Gastroesophageal sphincter (tissue), 4 donors: ENCODE results near the gene EXOC4. TPM values are rescaled to one million over a fixed set of nuclear protein-coding genes. Genes with fewer than 3 reads are reported as not detected.
"Not testable (repeated sequence)": the region's sequence is repeated elsewhere in the genome, so short reads cannot be mapped to it uniquely, and the experiment has no call there.

Experiments used
- ATAC-seq: fragments of 150-250 bp; one replicate; pipeline ENCODE4 v1.9.1; 2016; ENCODE audit warnings: mild to moderate bottlenecking, moderate library complexity
- H3K27ac ChIP-seq, 4 donors: fragments of 200-600 bp; sonication (generic) in 3 of 4; 1 replicate in 3 of 4; 2 replicates in 1 of 4; pipeline ENCODE4 v1.5.1; 2016 to 2019
- H3K27me3 ChIP-seq: fragments of 200-600 bp; sonication (generic); one replicate; pipeline ENCODE4 v1.5.1; 2019
- H3K36me3 ChIP-seq, 2 donors: fragments of 200-600 bp; sonication (generic); one replicate each; pipeline ENCODE4 v1.5.1; 2019; ENCODE audit warnings: control low read depth in 1 of 2
- H3K4me1 ChIP-seq, 3 donors: fragments of 200-600 bp; sonication (generic); 1 replicate in 2 of 3; 2 replicates in 1 of 3; pipeline ENCODE4 v1.5.1; 2016 to 2019; ENCODE audit warnings: control low read depth in 2 of 3
- H3K4me3 ChIP-seq, 2 donors: fragments of 200-600 bp; sonication (generic); one replicate each; pipeline ENCODE4 v1.5.1; 2019; ENCODE audit warnings: mild to moderate bottlenecking in 1 of 2, moderate library complexity in 1 of 2
- H3K9me3 ChIP-seq, 3 donors: fragments of 200-600 bp; sonication (generic); one replicate each; pipeline ENCODE4 v1.5.1; 2017 to 2019; ENCODE audit warnings: control low read depth in 2 of 3
- EP300 ChIP-seq: sonication (generic); formaldehyde crosslinking; IDR thresholded peaks from one replicate; pipeline ENCODE4 v1.6.1; 2017; ENCODE audit warnings: antibody characterized with exemption, mild to moderate bottlenecking
- POLR2A ChIP-seq, 2 donors: fragments of 450-650 bp; IDR thresholded peaks; one replicate each; pipeline ENCODE4 v1.6.1; 2017; ENCODE audit warnings: antibody characterized with exemption in 2 of 2, mild to moderate bottlenecking in 2 of 2, moderate library complexity in 1 of 2
- POLR2AphosphoS5 ChIP-seq: sonication (generic); formaldehyde crosslinking; IDR thresholded peaks from one replicate; pipeline ENCODE4 v1.6.1; 2017; ENCODE audit warnings: antibody characterized with exemption
- WGBS, 2 donors: methylation state at CpG; one replicate each; pipeline ENCODE4 v1.1.5; 2018; ENCODE audit warnings: low coverage in 1 of 2; 5-methylcytosine and 5-hydroxymethylcytosine counted together
- total RNA-seq, 4 donors: library from RNA; depleted of rRNA; stranded (reverse); fragments of >200 nt; gene quantifications; one replicate each; pipeline ENCODE4 v1.1.0, GENCODE V29; 2016
- TF ChIP-seq, protein P1 (sequence below), 4 experiments: fragments of 200-600 bp in 2 of 4; fragments of 450-650 bp in 2 of 4; sonication (generic) in 1 of 4; IDR thresholded peaks; one replicate each; pipeline ENCODE4 v1.5.1; 2017 to 2019; ENCODE audit warnings: antibody characterized with exemption in 4 of 4, mild to moderate bottlenecking in 2 of 4, moderate library complexity in 2 of 4

EXOC4 gene
- 10 to 100 TPM; 46.3 to 85.8 (median 51.9) TPM for total RNA-seq

GRCh38 chr7:133252858-133253518 lies at the start of gene EXOC4:
Gene EXOC4 (plus strand): TSS chr7:133253078.
- peak; percentile 100 for ATAC-seq
- H3K9me3 ChIP-seq: no peaks in the 10 kb centered on the region
- TF ChIP-seq POLR2AphosphoS5 (peak; percentile 61), EP300 (no peak), POLR2A (IDR thresholded peaks at IDR 0.05) (peak in 1 of 2 donors; percentile 39)
- TF ChIP-seq, protein P1, sequence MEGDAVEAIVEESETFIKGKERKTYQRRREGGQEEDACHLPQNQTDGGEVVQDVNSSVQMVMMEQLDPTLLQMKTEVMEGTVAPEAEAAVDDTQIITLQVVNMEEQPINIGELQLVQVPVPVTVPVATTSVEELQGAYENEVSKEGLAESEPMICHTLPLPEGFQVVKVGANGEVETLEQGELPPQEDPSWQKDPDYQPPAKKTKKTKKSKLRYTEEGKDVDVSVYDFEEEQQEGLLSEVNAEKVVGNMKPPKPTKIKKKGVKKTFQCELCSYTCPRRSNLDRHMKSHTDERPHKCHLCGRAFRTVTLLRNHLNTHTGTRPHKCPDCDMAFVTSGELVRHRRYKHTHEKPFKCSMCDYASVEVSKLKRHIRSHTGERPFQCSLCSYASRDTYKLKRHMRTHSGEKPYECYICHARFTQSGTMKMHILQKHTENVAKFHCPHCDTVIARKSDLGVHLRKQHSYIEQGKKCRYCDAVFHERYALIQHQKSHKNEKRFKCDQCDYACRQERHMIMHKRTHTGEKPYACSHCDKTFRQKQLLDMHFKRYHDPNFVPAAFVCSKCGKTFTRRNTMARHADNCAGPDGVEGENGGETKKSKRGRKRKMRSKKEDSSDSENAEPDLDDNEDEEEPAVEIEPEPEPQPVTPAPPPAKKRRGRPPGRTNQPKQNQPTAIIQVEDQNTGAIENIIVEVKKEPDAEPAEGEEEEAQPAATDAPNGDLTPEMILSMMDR (IDR thresholded peaks at IDR 0.05): no peak
- H3K4me1 ChIP-seq: peaks cover 0 to 30% (median 5%) of the 10 kb centered on the region in 3 donors
- H3K36me3 ChIP-seq: no peaks in the 10 kb centered on the region
- H3K4me3 ChIP-seq: peak within 1 kb of the TSS; percentile 82 to 94
- H3K27ac ChIP-seq: peak within 1 kb of the TSS; percentile 84 to 87 (median 86)
- WGBS, 2 donors: 0 to 1% methylated on average over 11 to 17 of the region's 25 CpGs
- no peaks in the 10 kb centered on the region for H3K27me3 ChIP-seq

DNA sequence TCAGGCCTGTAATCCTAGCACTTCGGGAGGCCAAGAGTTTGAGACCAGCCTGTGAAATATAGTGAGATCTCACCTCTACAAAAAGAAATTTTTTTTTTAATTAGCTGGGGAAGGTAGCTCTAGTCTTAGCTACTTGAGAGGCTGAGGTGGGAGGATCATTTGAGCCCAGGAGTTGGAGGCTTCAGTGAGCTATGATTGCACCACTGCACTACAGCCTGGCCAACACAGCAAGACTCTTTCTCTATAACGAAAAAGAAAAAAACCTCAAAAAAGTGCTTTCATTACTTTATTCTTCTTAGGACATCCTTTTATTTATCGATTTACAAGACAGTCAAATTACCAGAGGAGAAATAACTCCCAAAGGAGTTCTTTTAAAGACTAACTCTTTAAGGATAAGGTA lies 49.4 kb upstream of the EXOC4 start:
- H3K36me3 ChIP-seq: no peaks in the 10 kb centered on the region
- H3K27me3 ChIP-seq: no peaks in the 10 kb centered on the region
- no peak for ATAC-seq
- peaks cover 0 to 11% (median 0%) of the 10 kb centered on the region in 3 donors for H3K9me3 ChIP-seq
- 87 to 94% methylated on average over 3 of the region's 3 CpGs for WGBS, 2 donors
- no peak overlapping the region for H3K4me3 ChIP-seq
- no peak overlapping the region for H3K27ac ChIP-seq
- no peaks in the 10 kb centered on the region for H3K4me1 ChIP-seq
- TF ChIP-seq EP300 (no peak), POLR2A (IDR thresholded peaks at IDR 0.05) (no peak)
- TF ChIP-seq, protein P1 (IDR thresholded peaks at IDR 0.05): no peak

- TF ChIP-seq POLR2A (IDR thresholded peaks at IDR 0.05): no peak
- no peak for TF ChIP-seq EP300
- no peak for TF ChIP-seq POLR2AphosphoS5
- TF ChIP-seq, protein P1 (IDR thresholded peaks at IDR 0.05): no peak
- no peak for ATAC-seq
- WGBS, 2 donors: 78 to 93% methylated on average over 2 of the region's 2 CpGs
- no peak overlapping the region for H3K4me3 ChIP-seq
- no peaks in the 10 kb centered on the region for H3K36me3 ChIP-seq
- no peak overlapping the region for H3K27ac ChIP-seq
- no peaks in the 10 kb centered on the region for H3K4me1 ChIP-seq
- no peaks in the 10 kb centered on the region for H3K27me3 ChIP-seq
- peaks cover 0 to 11% (median 0%) of the 10 kb centered on the region in 3 donors for H3K9me3 ChIP-seq
These were observed 45.2 kb upstream of the EXOC4 start for GRCh38 chr7:133207687-133208086.

- not testable (repeated sequence) for ATAC-seq, H3K4me1 ChIP-seq, H3K36me3 ChIP-seq, H3K27ac ChIP-seq, H3K27me3 ChIP-seq, H3K4me3 ChIP-seq
- 84 to 89% methylated on average over 7 to 10 of the region's 10 CpGs for WGBS, 2 donors
- H3K9me3 ChIP-seq: peaks cover 0 to 11% (median 0%) of the 10 kb centered on the region in 3 donors
These were observed 42.1 kb upstream of the EXOC4 start for GRCh38 chr7:133210817-133211216.

DNA sequence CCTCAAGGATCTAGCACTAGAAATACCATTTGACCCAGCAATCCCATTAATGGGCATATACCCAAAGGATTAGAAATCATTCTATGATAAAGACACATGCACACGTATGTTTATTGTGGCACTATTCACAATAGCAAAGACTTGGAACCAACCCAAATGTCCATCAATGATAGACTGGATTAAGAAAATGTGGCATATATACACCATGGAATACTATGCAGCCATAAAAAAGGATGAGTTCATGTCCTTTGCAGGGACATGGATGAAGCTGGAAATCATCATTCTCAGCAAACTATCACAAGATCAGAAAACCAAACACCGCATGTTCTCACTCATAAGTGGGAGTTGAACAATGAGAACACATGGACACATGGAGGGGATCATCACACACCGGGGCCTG lies 39.1 kb upstream of the EXOC4 start:
- H3K27me3 ChIP-seq, H3K4me1 ChIP-seq, H3K36me3 ChIP-seq, H3K27ac ChIP-seq, H3K4me3 ChIP-seq, ATAC-seq, H3K9me3 ChIP-seq: not testable (repeated sequence)
- WGBS, 2 donors: 83 to 100% methylated on average over 1 of the region's 3 CpGs

GRCh38 chr7:133217773-133218172 lies 35.1 kb upstream of the EXOC4 start:
- H3K9me3 ChIP-seq: no peaks in the 10 kb centered on the region
- no peaks in the 10 kb centered on the region for H3K27me3 ChIP-seq
- H3K4me1 ChIP-seq: no peaks in the 10 kb centered on the region
- no peaks in the 10 kb centered on the region for H3K36me3 ChIP-seq
- 28 to 70% methylated on average over 2 to 3 of the region's 3 CpGs for WGBS, 2 donors
- no peak overlapping the region for H3K4me3 ChIP-seq
- no peak overlapping the region for H3K27ac ChIP-seq
- TF ChIP-seq POLR2A (IDR thresholded peaks at IDR 0.05) (no peak), POLR2AphosphoS5 (no peak), EP300 (no peak)
- TF ChIP-seq, protein P1 (IDR thresholded peaks at IDR 0.05): no peak
- ATAC-seq: no peak
